ENCODE measurements around the gene SCNN1B.

SCNN1B gene

DNA sequence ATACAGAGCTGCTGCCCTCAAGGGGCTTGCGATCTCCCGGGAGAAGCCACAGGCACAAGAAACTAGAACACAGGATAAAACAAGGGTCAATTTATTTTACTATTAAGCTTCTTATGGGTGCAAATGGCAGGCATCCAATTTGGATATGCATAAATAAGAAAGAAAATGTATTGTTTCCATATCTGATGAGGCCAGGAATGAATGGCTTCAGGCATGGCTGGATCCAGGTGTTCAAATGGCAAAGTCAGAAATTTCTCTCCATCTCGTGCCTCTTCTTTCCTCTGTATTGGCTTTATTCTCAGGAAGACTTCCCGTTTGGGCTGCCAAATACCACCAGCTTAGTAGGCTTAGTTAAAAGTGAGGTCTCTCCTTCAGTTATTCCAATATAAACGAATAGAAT, 43.1 kb downstream of the SCNN1B start:
- DNase-seq, result no peak
- no peak overlapping the region for H2BK12ac ChIP-seq (ENCODE audit: low read length)
- no peak overlapping the region for H2BK120ac ChIP-seq (ENCODE audit: insufficient read depth, low read length, poor library complexity)
- H3K79me1 ChIP-seq (ENCODE audit: low read length), result no peaks in the 10 kb centered on the region
- H3K9me3 ChIP-seq (ENCODE audit: insufficient read depth, low read depth, low read length), result peaks cover 1% of the 10 kb centered on the region
- H3K18ac ChIP-seq (ENCODE audit: low read length), result no peak overlapping the region
- no peaks in the 10 kb centered on the region for H3K27me3 ChIP-seq (ENCODE audit: insufficient read depth, low read length)
- no peak overlapping the region for H4K8ac ChIP-seq (ENCODE audit: low read depth, low read length)
- H4K12ac ChIP-seq (ENCODE audit: low read depth, low read length), result no peak overlapping the region
- H3K4ac ChIP-seq (ENCODE audit: low read depth, low read length), result no peak overlapping the region
- no peak overlapping the region for H3K14ac ChIP-seq (ENCODE audit: low read length)
- no peak overlapping the region for H2BK5ac ChIP-seq (ENCODE audit: low read depth, low read length, poor library complexity)
- H3K4me2 ChIP-seq (ENCODE audit: low read length), result no peak overlapping the region
- H3K4me3 ChIP-seq (ENCODE audit: low read depth, low read length), result no peak overlapping the region
- no peaks in the 10 kb centered on the region for H3K4me1 ChIP-seq (ENCODE audit: control insufficient read depth in 1 of 2, insufficient read depth in 2 of 2, low read length in 2 of 2)
- no peak overlapping the region for H4K91ac ChIP-seq (ENCODE audit: low read depth, low read length)
- no peak overlapping the region for H2AK5ac ChIP-seq (ENCODE audit: low read length)
- H3K36me3 ChIP-seq (ENCODE audit: control insufficient read depth in 1 of 2, insufficient read depth in 2 of 2, low read length in 2 of 2), result no peaks in the 10 kb centered on the region
- no peak overlapping the region for H3K27ac ChIP-seq (ENCODE audit: low read depth, low read length)
- no peak overlapping the region for H2AFZ ChIP-seq (ENCODE audit: insufficient read depth, low read length, poor library complexity)
- H3K9ac ChIP-seq (ENCODE audit: low read length), result no peak overlapping the region
- no peak overlapping the region for H3K23ac ChIP-seq (ENCODE audit: low read length)
- WGBS (ENCODE audit: extremely low coverage, insufficient coverage, insufficient read length), result no CpG with 5 or more reads among the region's 5 CpGs
- no peaks in the 10 kb centered on the region for H3K79me2 ChIP-seq (ENCODE audit: control insufficient read depth, insufficient read depth, low read length, poor library complexity)

DNA sequence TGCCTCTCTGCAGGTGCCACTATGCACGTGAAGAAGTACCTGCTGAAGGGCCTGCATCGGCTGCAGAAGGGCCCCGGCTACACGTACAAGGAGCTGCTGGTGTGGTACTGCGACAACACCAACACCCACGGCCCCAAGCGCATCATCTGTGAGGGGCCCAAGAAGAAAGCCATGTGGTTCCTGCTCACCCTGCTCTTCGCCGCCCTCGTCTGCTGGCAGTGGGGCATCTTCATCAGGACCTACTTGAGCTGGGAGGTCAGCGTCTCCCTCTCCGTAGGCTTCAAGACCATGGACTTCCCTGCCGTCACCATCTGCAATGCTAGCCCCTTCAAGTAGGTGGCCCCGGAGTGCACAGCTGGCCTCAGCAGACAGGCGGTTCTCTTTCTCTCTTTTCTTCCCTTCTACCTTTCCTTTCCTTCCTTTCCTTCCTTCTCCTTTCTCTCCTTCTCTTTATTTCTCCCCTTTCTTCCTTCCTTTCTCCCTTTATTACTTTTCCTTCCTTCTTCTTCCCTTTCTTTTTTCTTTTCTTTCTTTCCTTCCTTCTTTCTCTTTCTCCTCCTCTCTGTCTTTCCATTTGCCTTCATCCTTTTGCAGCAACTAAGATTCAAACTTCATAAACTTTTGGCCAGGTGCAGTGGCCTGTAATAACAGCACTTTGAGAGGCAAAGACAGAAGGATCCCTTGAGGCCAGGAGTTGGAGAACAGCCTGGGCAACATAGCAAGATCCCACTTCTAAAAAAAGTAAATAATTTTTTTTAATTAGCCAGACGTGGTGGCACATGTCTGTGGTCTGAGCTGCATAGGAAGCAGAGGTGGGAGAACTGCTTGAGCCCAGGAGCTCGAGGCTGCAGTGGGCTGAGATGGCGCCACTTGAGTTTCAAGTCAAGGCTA, 46.7 kb downstream of the SCNN1B start:
- Histone ChIP-seq H2BK120ac (ENCODE audit: insufficient read depth, low read length, poor library complexity) (no peak overlapping the region), H2AK5ac (ENCODE audit: low read length) (no peak overlapping the region), H3K9ac (ENCODE audit: low read length) (no peak overlapping the region), H2BK12ac (ENCODE audit: low read length) (no peak overlapping the region), H3K79me1 (ENCODE audit: low read length) (no peaks in the 10 kb centered on the region), H3K18ac (ENCODE audit: low read length) (no peak overlapping the region), H3K14ac (ENCODE audit: low read length) (no peak overlapping the region), H3K27ac (ENCODE audit: low read depth, low read length) (no peak overlapping the region), H3K23ac (ENCODE audit: low read length) (no peak overlapping the region), H4K12ac (ENCODE audit: low read depth, low read length) (no peak overlapping the region), H4K8ac (ENCODE audit: low read depth, low read length) (no peak overlapping the region), H2BK5ac (ENCODE audit: low read depth, low read length, poor library complexity) (no peak overlapping the region), H3K27me3 (ENCODE audit: insufficient read depth, low read length) (no peaks in the 10 kb centered on the region), H4K91ac (ENCODE audit: low read depth, low read length) (no peak overlapping the region), H3K4ac (ENCODE audit: low read depth, low read length) (no peak overlapping the region), H3K4me1 (ENCODE audit: control insufficient read depth in 1 of 2, insufficient read depth in 2 of 2, low read length in 2 of 2) (no peaks in the 10 kb centered on the region), H3K36me3 (ENCODE audit: control insufficient read depth in 1 of 2, insufficient read depth in 2 of 2, low read length in 2 of 2) (no peaks in the 10 kb centered on the region), H3K79me2 (ENCODE audit: control insufficient read depth, insufficient read depth, low read length, poor library complexity) (no peaks in the 10 kb centered on the region), H3K9me3 (ENCODE audit: insufficient read depth, low read depth, low read length) (peaks cover 6% of the 10 kb centered on the region), H3K4me3 (ENCODE audit: low read depth, low read length) (no peak overlapping the region), H2AFZ (ENCODE audit: insufficient read depth, low read length, poor library complexity) (no peak overlapping the region), H3K4me2 (ENCODE audit: low read length) (no peak overlapping the region)
- no CpG with 5 or more reads among the region's 18 CpGs for WGBS (ENCODE audit: extremely low coverage, insufficient coverage, insufficient read length)
- no peak for DNase-seq

DNA sequence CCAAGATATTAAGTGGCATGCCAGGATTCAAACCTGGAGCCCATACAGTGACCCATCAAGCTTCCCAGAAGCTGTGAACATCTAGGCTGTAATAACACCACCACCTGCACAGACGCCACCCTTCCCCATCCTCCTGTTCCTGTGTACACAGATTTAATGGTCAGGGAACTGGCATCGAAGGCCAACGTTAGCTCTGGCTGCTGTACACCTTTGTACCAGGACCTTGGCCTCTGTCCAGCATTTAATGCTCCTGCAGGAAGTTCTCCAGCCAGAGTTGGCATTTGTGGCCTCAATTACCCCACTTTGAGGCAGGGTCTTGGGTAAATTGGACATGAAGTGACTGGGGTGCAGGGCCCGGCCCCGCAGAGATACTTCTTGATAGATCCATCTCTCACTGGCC, 49.3 kb downstream of the SCNN1B start:
- Histone ChIP-seq H3K23ac (ENCODE audit: low read length) (no peak overlapping the region), H3K36me3 (ENCODE audit: control insufficient read depth in 1 of 2, insufficient read depth in 2 of 2, low read length in 2 of 2) (no peaks in the 10 kb centered on the region), H3K18ac (ENCODE audit: low read length) (no peak overlapping the region), H3K9ac (ENCODE audit: low read length) (no peak overlapping the region), H4K91ac (ENCODE audit: low read depth, low read length) (no peak overlapping the region), H3K79me1 (ENCODE audit: low read length) (no peaks in the 10 kb centered on the region), H3K27ac (ENCODE audit: low read depth, low read length) (no peak overlapping the region), H4K8ac (ENCODE audit: low read depth, low read length) (no peak overlapping the region), H3K4me3 (ENCODE audit: low read depth, low read length) (no peak overlapping the region), H2BK5ac (ENCODE audit: low read depth, low read length, poor library complexity) (no peak overlapping the region), H3K79me2 (ENCODE audit: control insufficient read depth, insufficient read depth, low read length, poor library complexity) (no peaks in the 10 kb centered on the region), H3K4ac (ENCODE audit: low read depth, low read length) (no peak overlapping the region), H2BK12ac (ENCODE audit: low read length) (no peak overlapping the region), H2AK5ac (ENCODE audit: low read length) (no peak overlapping the region), H3K4me2 (ENCODE audit: low read length) (no peak overlapping the region), H3K27me3 (ENCODE audit: insufficient read depth, low read length) (no peaks in the 10 kb centered on the region), H3K4me1 (ENCODE audit: control insufficient read depth in 1 of 2, insufficient read depth in 2 of 2, low read length in 2 of 2) (no peaks in the 10 kb centered on the region), H2AFZ (ENCODE audit: insufficient read depth, low read length, poor library complexity) (no peak overlapping the region), H3K14ac (ENCODE audit: low read length) (no peak overlapping the region), H2BK120ac (ENCODE audit: insufficient read depth, low read length, poor library complexity) (no peak overlapping the region), H3K9me3 (ENCODE audit: insufficient read depth, low read depth, low read length) (peaks cover 6% of the 10 kb centered on the region), H4K12ac (ENCODE audit: low read depth, low read length) (no peak overlapping the region)
- no peak for DNase-seq
- WGBS (ENCODE audit: extremely low coverage, insufficient coverage, insufficient read length), result no CpG with 5 or more reads among the region's 5 CpGs

DNA sequence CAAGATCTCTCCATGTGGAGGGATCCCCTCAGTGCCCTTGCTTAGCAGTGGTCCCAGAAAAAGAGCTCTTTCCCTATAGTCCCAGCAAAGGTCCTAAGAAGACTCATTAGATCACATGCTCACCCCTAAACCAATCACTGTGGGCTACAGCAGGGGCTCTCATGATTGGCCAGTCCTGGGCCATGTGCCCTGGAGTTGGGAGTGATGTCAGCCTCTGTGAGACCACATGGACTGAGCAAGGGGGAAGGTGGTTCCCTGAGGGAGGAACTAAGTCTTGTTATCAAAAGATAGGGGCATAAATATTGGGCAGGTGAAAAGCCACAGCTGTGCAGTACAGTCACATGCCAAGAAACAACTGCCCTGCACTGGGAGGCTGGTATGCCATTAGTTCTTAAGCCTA, 51.3 kb downstream of the SCNN1B start:
- Histone ChIP-seq H4K12ac (ENCODE audit: low read depth, low read length) (no peak overlapping the region), H3K14ac (ENCODE audit: low read length) (no peak overlapping the region), H2BK12ac (ENCODE audit: low read length) (no peak overlapping the region), H3K27ac (ENCODE audit: low read depth, low read length) (no peak overlapping the region), H2BK5ac (ENCODE audit: low read depth, low read length, poor library complexity) (no peak overlapping the region), H3K4me2 (ENCODE audit: low read length) (no peak overlapping the region), H3K9ac (ENCODE audit: low read length) (no peak overlapping the region), H3K23ac (ENCODE audit: low read length) (no peak overlapping the region), H2BK120ac (ENCODE audit: insufficient read depth, low read length, poor library complexity) (no peak overlapping the region), H3K27me3 (ENCODE audit: insufficient read depth, low read length) (no peaks in the 10 kb centered on the region), H3K18ac (ENCODE audit: low read length) (no peak overlapping the region), H2AFZ (ENCODE audit: insufficient read depth, low read length, poor library complexity) (no peak overlapping the region), H4K8ac (ENCODE audit: low read depth, low read length) (no peak overlapping the region), H3K4me1 (ENCODE audit: control insufficient read depth in 1 of 2, insufficient read depth in 2 of 2, low read length in 2 of 2) (no peaks in the 10 kb centered on the region), H2AK5ac (ENCODE audit: low read length) (no peak overlapping the region), H3K79me2 (ENCODE audit: control insufficient read depth, insufficient read depth, low read length, poor library complexity) (no peaks in the 10 kb centered on the region), H3K4ac (ENCODE audit: low read depth, low read length) (no peak overlapping the region), H3K9me3 (ENCODE audit: insufficient read depth, low read depth, low read length) (peaks cover 7% of the 10 kb centered on the region), H3K79me1 (ENCODE audit: low read length) (no peaks in the 10 kb centered on the region), H3K36me3 (ENCODE audit: control insufficient read depth in 1 of 2, insufficient read depth in 2 of 2, low read length in 2 of 2) (no peaks in the 10 kb centered on the region), H4K91ac (ENCODE audit: low read depth, low read length) (no peak overlapping the region), H3K4me3 (ENCODE audit: low read depth, low read length) (no peak overlapping the region)
- no peak for DNase-seq
